ENCODE results near the gene CTDP1.

GRCh38 chr18:79771446-79772107, 92.0 kb downstream of the CTDP1 start:
- TF ChIP-seq CTCF (conservative IDR thresholded peaks at IDR 0.05 in 1 of 2, IDR thresholded peaks at IDR 0.05 in 1 of 2; ENCODE audit: extremely low read depth in 1 of 2, insufficient read depth in 1 of 2, low read depth in 1 of 2, low read length in 2 of 2) (no peak), EZH2 (IDR thresholded peaks at IDR 0.05; ENCODE audit: borderline replicate concordance, low read length) (no peak)

Measured in mammary epithelial cell (primary cell).